Measurements from ENCODE around the gene SV2C.

DNA sequence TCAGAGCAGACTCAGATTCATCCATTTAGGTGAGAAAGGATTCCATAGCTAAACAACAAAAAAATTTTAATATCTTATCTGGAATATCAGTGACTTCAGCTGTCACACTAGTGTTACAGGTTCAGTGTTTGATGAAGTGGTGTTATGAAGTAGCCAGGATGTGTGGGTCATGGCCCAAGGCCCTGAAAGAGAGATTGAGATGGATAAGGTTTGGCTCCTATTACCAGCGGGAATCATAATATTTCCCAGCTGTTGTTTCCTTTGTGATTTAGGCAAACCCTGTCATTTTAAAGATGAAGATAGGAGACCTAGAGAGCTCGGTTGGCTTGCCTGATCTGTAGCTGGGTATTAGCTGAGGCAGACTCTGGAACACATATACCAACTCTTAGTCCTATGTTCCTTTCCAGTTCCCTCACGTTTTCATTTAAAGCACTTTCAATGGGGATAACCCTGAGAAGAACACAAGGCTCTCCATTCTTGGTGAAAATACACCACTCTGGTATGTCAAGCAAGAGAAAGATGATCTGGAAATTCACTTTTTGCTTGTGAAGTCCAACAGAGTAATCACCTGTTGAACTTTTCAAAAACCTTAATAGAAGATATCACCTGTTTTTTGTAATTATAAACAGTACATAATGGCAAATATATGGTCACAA, 54.8 kb downstream of the SV2C start:
- TF ChIP-seq, protein P1, sequence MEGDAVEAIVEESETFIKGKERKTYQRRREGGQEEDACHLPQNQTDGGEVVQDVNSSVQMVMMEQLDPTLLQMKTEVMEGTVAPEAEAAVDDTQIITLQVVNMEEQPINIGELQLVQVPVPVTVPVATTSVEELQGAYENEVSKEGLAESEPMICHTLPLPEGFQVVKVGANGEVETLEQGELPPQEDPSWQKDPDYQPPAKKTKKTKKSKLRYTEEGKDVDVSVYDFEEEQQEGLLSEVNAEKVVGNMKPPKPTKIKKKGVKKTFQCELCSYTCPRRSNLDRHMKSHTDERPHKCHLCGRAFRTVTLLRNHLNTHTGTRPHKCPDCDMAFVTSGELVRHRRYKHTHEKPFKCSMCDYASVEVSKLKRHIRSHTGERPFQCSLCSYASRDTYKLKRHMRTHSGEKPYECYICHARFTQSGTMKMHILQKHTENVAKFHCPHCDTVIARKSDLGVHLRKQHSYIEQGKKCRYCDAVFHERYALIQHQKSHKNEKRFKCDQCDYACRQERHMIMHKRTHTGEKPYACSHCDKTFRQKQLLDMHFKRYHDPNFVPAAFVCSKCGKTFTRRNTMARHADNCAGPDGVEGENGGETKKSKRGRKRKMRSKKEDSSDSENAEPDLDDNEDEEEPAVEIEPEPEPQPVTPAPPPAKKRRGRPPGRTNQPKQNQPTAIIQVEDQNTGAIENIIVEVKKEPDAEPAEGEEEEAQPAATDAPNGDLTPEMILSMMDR (IDR thresholded peaks at IDR 0.05; ENCODE audit: borderline replicate concordance, extremely low read depth, low read length, poor library complexity, severe bottlenecking): no peak
- no peak for TF ChIP-seq EZH2 (IDR thresholded peaks at IDR 0.05; ENCODE audit: borderline replicate concordance, low read depth, low read length, severe bottlenecking)
